ENCODE results near the gene MTFP1. TPM values are rescaled to one million over a fixed set of nuclear protein-coding genes. Genes with fewer than 3 reads are reported as not detected.
"Not testable (repeated sequence)": the region's sequence is repeated elsewhere in the genome, so short reads cannot be mapped to it uniquely, and the experiment has no call there.

The MTFP1 gene
- total and polyA plus RNA-seq, 8 donors = 5.7 to 31.8 (median 8.6) TPM

DNA sequence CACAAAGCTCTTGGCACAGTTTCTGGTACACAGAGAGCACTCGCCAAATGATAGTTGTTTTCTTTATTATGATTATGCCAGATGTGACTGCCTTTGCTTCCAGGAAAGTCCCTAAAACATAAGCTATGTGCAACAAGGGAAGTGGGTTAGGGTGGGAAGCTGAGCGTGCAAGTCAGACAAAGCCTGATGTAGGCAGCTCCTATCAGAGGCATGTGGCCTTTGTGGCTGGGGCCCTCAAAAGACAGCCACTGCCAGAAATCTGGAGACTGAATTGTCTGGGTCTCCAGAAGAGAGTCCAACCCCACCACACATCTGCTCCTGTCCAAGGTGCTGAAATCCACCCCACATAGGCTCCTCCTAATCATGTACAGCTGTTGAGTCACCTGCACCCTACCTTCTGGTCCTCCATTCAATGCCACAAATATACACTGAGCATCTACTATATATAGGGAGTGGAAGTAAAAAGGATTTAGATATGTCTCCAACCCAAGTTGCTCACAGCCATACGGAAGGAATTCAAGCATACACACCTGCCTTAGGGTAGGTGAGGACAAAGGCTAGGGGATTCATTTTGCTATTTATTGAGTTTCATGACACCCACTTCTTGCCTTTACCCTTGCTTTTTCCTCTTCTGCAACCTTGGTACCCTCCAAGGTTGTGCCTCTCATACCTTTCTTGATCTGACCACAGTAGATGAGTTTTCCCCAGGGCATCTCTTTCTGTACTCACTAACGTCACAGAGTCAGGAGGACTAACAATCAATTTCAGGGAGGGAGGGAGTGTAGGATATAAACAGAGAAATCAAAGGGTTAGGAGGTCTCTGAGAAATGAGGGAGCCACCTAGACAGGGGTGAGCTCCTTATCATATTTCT is 33.8 kb downstream of the MTFP1 start:
- Histone ChIP-seq H3K36me3 (no peaks in the 10 kb centered on the region), H3K27ac (no peak overlapping the region), H3K27me3 (no peaks in the 10 kb centered on the region), H3K4me1 (no peaks in the 10 kb centered on the region), H3K9me3 (no peaks in the 10 kb centered on the region), H3K4me3 (no peak overlapping the region)
- intact Hi-C loops (cut with DNase I) = no loop called here
- DNase-seq (peak in 1 of 4 donors; percentile 31), ATAC-seq (no peak)
- no peak for TF ChIP-seq CTCF (IDR thresholded peaks at IDR 0.05)

GRCh38 chr22:30460147-30460546 is 34.6 kb downstream of the MTFP1 start:
- TF ChIP-seq CTCF (IDR thresholded peaks at IDR 0.05) = no peak
- no peak overlapping the region for H3K27ac ChIP-seq
- intact Hi-C loops (cut with DNase I) = no loop called here

GRCh38 chr22:30460555-30460954 is 35.0 kb downstream of the MTFP1 start:
- H3K4me1 ChIP-seq; intact Hi-C loops (cut with DNase I); H3K4me3 ChIP-seq; H3K9me3 ChIP-seq; H3K27me3 ChIP-seq; H3K27ac ChIP-seq; ATAC-seq; DNase-seq; H3K36me3 ChIP-seq: not testable (repeated sequence)

More at GRCh38 chr22:30460147-30460546, 34.6 kb downstream of the MTFP1 start:
- H3K27me3 ChIP-seq = no peaks in the 10 kb centered on the region
- H3K4me1 ChIP-seq = no peaks in the 10 kb centered on the region
- H3K9me3 ChIP-seq = no peaks in the 10 kb centered on the region
- no peak for DNase-seq
- no peak for ATAC-seq
- no peak overlapping the region for H3K4me3 ChIP-seq
- no peaks in the 10 kb centered on the region for H3K36me3 ChIP-seq

GRCh38 chr22:30469165-30469564 is 43.6 kb downstream of the MTFP1 start:
- Histone ChIP-seq H3K4me3 (no peak overlapping the region), H3K27me3 (peaks cover 0 to 25% of the 10 kb centered on the region in 2 donors), H3K36me3 (no peaks in the 10 kb centered on the region), H3K9me3 (no peaks in the 10 kb centered on the region), H3K27ac (no peak overlapping the region), H3K4me1 (no peaks in the 10 kb centered on the region)
- no peak for ATAC-seq
- intact Hi-C loops (cut with DNase I) = no loop called here
- no peak for TF ChIP-seq CTCF (IDR thresholded peaks at IDR 0.05)
- DNase-seq = no peak

GRCh38 chr22:30470655-30471054 is 45.1 kb downstream of the MTFP1 start:
- no peaks in the 10 kb centered on the region for H3K36me3 ChIP-seq
- no peak overlapping the region for H3K27ac ChIP-seq
- no peak for TF ChIP-seq CTCF (IDR thresholded peaks at IDR 0.05)
- no peak overlapping the region for H3K4me3 ChIP-seq
- no peaks in the 10 kb centered on the region for H3K4me1 ChIP-seq
- no peak for DNase-seq
- ATAC-seq = no peak
- peaks cover 0 to 30% of the 10 kb centered on the region in 2 donors for H3K27me3 ChIP-seq
- intact Hi-C loops (cut with DNase I) = no loop called here
- no peaks in the 10 kb centered on the region for H3K9me3 ChIP-seq

All from left lung (tissue), 10 donors.